Measurements from ENCODE around the gene KHDC4. TPM values are rescaled to one million over a fixed set of nuclear protein-coding genes. Genes with fewer than 3 reads are reported as not detected.

KHDC4 gene
- polyA plus RNA-seq, 1 donor = 36.6 TPM

Other genes with a start within 250 kb of the KHDC4 start
- gene YY1AP1, start 245.6 kb downstream of the KHDC4 start, polyA plus RNA-seq (ENCODE audit: insufficient read length) = 56.5 TPM
- 136 TPM for gene DAP3, start 245.3 kb downstream of the KHDC4 start, polyA plus RNA-seq (ENCODE audit: insufficient read length)
- gene GON4L, start 77.2 kb downstream of the KHDC4 start, polyA plus RNA-seq (ENCODE audit: insufficient read length) = 35.8 TPM
- gene SYT11, start 74.8 kb downstream of the KHDC4 start, polyA plus RNA-seq (ENCODE audit: insufficient read length) = 12.9 TPM
- 23.4 TPM for gene RIT1, start 23.1 kb downstream of the KHDC4 start, polyA plus RNA-seq (ENCODE audit: insufficient read length)
- 0.36 TPM for gene RXFP4, start 7.2 kb upstream of the KHDC4 start, polyA plus RNA-seq (ENCODE audit: insufficient read length)
- 192 TPM for gene ARHGEF2, start 44.1 kb upstream of the KHDC4 start, polyA plus RNA-seq (ENCODE audit: insufficient read length)
- gene SSR2, start 86.5 kb upstream of the KHDC4 start, polyA plus RNA-seq (ENCODE audit: insufficient read length) = 206 TPM
- 49.4 TPM for gene UBQLN4, start 119.4 kb upstream of the KHDC4 start, polyA plus RNA-seq (ENCODE audit: insufficient read length)
- 40.8 TPM for gene LAMTOR2, start 120.4 kb upstream of the KHDC4 start, polyA plus RNA-seq (ENCODE audit: insufficient read length)
- 1.0 TPM for gene RAB25, start 126.7 kb upstream of the KHDC4 start, polyA plus RNA-seq (ENCODE audit: insufficient read length)
- 22.5 TPM for gene MEX3A, start 148.1 kb upstream of the KHDC4 start, polyA plus RNA-seq (ENCODE audit: insufficient read length)
- gene LMNA, start 180.3 kb upstream of the KHDC4 start, polyA plus RNA-seq (ENCODE audit: insufficient read length) = 319 TPM
- gene SEMA4A, start 219.2 kb upstream of the KHDC4 start, polyA plus RNA-seq (ENCODE audit: insufficient read length) = 4.8 TPM

All from hindlimb muscle (tissue), 1 donor.